Heart left ventricle (tissue), 16 donors: ENCODE measurements around the gene DOK5. TPM values are rescaled to one million over a fixed set of nuclear protein-coding genes. Genes with fewer than 3 reads are reported as not detected.
A peak's percentile ranks its signal among the peaks of the same experiment; 100 is the strongest.

Experiments used
- ATAC-seq, 4 donors: fragments of 200-7000 bp; cut with Tn5 transposase; one replicate each; pipeline ENCODE4 v1.9.1; 2020 to 2022; ENCODE audit warnings: moderate library complexity in 4 of 4, mild to moderate bottlenecking in 3 of 4, moderate number of reproducible peaks in 1 of 4
- DNase-seq, 5 donors: peaks; one replicate each; pipeline ENCODE4 v3.0.0-alpha.2; 2020
- H3K27ac ChIP-seq, 12 donors: fragments of 200-600 bp; sonication (generic) in 4 of 12; one replicate each; pipeline versions ENCODE4 v1.5.0 to v1.8.0; 2016 to 2022; ENCODE audit warnings: mild to moderate bottlenecking in 2 of 12
- H3K27me3 ChIP-seq, 9 donors: fragments of 200-600 bp; sonication (generic) in 2 of 9; one replicate each; pipeline versions ENCODE4 v1.5.1 to v1.8.0; 2016 to 2022; ENCODE audit warnings: mild to moderate bottlenecking in 3 of 9
- H3K36me3 ChIP-seq, 9 donors: fragments of 200-600 bp; sonication (generic) in 2 of 9; one replicate each; pipeline versions ENCODE4 v1.5.0 to v1.8.0; 2018 to 2022; ENCODE audit warnings: mild to moderate bottlenecking in 2 of 9
- H3K4me1 ChIP-seq, 12 donors: fragments of 200-600 bp; sonication (generic) in 4 of 12; one replicate each; pipeline versions ENCODE4 v1.5.0 to v1.8.0; 2016 to 2022; ENCODE audit warnings: mild to moderate bottlenecking in 3 of 12
- H3K4me3 ChIP-seq, 12 donors: fragments of 200-600 bp; sonication (generic) in 4 of 12; one replicate each; pipeline versions ENCODE4 v1.5.0 to v1.8.0; 2017 to 2022; ENCODE audit warnings: mild to moderate bottlenecking in 9 of 12, moderate library complexity in 4 of 12
- H3K9me3 ChIP-seq, 12 donors: fragments of 200-600 bp; sonication (generic) in 4 of 12; one replicate each; pipeline versions ENCODE4 v1.5.0 to v1.8.0; 2016 to 2022; ENCODE audit warnings: mild to moderate bottlenecking in 1 of 12
- CTCF ChIP-seq, 12 donors: fragments of 200-600 bp; sonication (generic) in 4 of 12; IDR thresholded peaks; one replicate each; pipeline versions ENCODE4 v1.5.0 to v1.8.0; 2018 to 2022; ENCODE audit warnings: antibody characterized with exemption in 12 of 12, mild to moderate bottlenecking in 5 of 12
- POLR2A ChIP-seq, 2 donors: fragments of 450-650 bp; IDR thresholded peaks; one replicate each; pipeline ENCODE4 v1.6.1; 2017; ENCODE audit warnings: antibody characterized with exemption in 2 of 2, mild to moderate bottlenecking in 2 of 2, moderate library complexity in 2 of 2
- WGBS, 4 donors: extraction: QIAGEN DNeasy Blood & Tissue Kit in 2 of 4; methylation state at CpG; one replicate each; pipeline versions ENCODE4 v1.1.5 to v1.1.7; 2013 to 2018; 5-methylcytosine and 5-hydroxymethylcytosine counted together
- intact Hi-C, 10 donors: fragments of 100-400 bp; cut with DNase I; formaldehyde crosslinking; loops; one replicate each; pipeline versions ENCODE4 v1.11.1 to v1.14.2; 2022
- polyA plus RNA-seq, 2 donors: library from polyadenylated mRNA; stranded (reverse); fragments of 200-250 nt; gene quantifications; one replicate each; pipeline ENCODE4 v1.2.3, GENCODE V29; 2013
- total RNA-seq, 9 donors: library from RNA; depleted of rRNA in 2 of 9; stranded (reverse); fragments of >200 nt in 2 of 9; fragmentation: NEBNext Ultra II Directional in 3 of 9; extraction: Animal tissue kit (Norgen Biotek cat#: 25700) in 3 of 9; gene quantifications; one replicate each; pipeline versions ENCODE4 v1.1.0 to v1.2.4, GENCODE V29; 2016 to 2023
- donor health status: ischemic (EF 13 %, LVEDD 7.1; RV severe dilation, severe dysfunction).
- donor health status: healthy with polysubstance abuse.
- donor health status: DM: no; HTN: yes; CAD: no.
- donor health status: DM: no; HTN: no; CAD: no.
- donor health status: ischemic (EF 25% LVEDD 6.9; RV normal size, moderate dysfunction).
- donor health status: ischemic (EF 25% LVEDD 5.7; RV mildly dilated, moderate dysfunction).
- donor health status: healthy.
- donor health status: DM: yes; HTN: yes; CAD: no.
- donor health status: ischemic (EF 35%, LVEDD 5.7; RV mildly dilated, moderate dysfunction).
- donor health status: nonischemic (EF 11% LVEDD 7.7; RV severe dilation, severe dysfunction).
- donor health status: DM: yes; HTN: yes; CAD: no.
- donor health status: PGD.
- donor health status: ischemic (EF 29% LVEDD 5.4; RV normal size, mild dysfunction).
- donor health status: nonischemic (EF 23%, LVEDD 6.1; RV moderate dilation, normal function).

Gene DOK5
- total and polyA plus RNA-seq, 11 donors: 3.4 to 23.5 (median 6.4) TPM

- ATAC-seq (no peak), DNase-seq (no peak)
- Histone ChIP-seq H3K27ac (peak overlapping the region in 1 of 12 donors; percentile 60), H3K36me3 (peaks cover 0 to 11% (median 4%) of the 10 kb centered on the region in 9 donors), H3K4me1 (peaks cover 0 to 3% (median 0%) of the 10 kb centered on the region in 12 donors), H3K4me3 (no peak overlapping the region), H3K9me3 (no peaks in the 10 kb centered on the region), H3K27me3 (no peaks in the 10 kb centered on the region)
- WGBS, 4 donors: 88 to 96% (median 93%) methylated on average over 4 of the region's 4 CpGs
- intact Hi-C loops: no loop called here
- TF ChIP-seq POLR2A (IDR thresholded peaks at IDR 0.05) (no peak), CTCF (IDR thresholded peaks at IDR 0.05) (no peak)
These were observed 132.8 kb downstream of the DOK5 start for GRCh38 chr20:54608039-54608745.

GRCh38 chr20:54608943-54609342 lies 133.6 kb downstream of the DOK5 start:
- Histone ChIP-seq H3K4me1 (peaks cover 0 to 3% (median 0%) of the 10 kb centered on the region in 12 donors), H3K27me3 (no peaks in the 10 kb centered on the region), H3K27ac (peak overlapping the region in 1 of 12 donors; percentile 60), H3K4me3 (no peak overlapping the region), H3K9me3 (no peaks in the 10 kb centered on the region), H3K36me3 (peaks cover 0 to 11% (median 4%) of the 10 kb centered on the region in 9 donors)
- intact Hi-C loops: no loop called here
- 95 to 97% (median 95%) methylated on average over 5 of the region's 5 CpGs for WGBS, 4 donors
- ATAC-seq: no peak
- TF ChIP-seq CTCF (IDR thresholded peaks at IDR 0.05) (no peak), POLR2A (IDR thresholded peaks at IDR 0.05) (no peak)
- no peak for DNase-seq

GRCh38 chr20:54611708-54612412 lies 136.5 kb downstream of the DOK5 start:
- ATAC-seq: no peak
- peak in 1 of 5 donors; percentile 30 for DNase-seq
- intact Hi-C loops: no loop called here
- Histone ChIP-seq H3K36me3 (peaks cover 0 to 11% (median 4%) of the 10 kb centered on the region in 9 donors), H3K4me3 (no peak overlapping the region), H3K9me3 (no peaks in the 10 kb centered on the region), H3K4me1 (peaks cover 0 to under 1% (median 0%) of the 10 kb centered on the region in 12 donors), H3K27me3 (no peaks in the 10 kb centered on the region), H3K27ac (peak overlapping the region in 1 of 12 donors; percentile 55)
- TF ChIP-seq CTCF (IDR thresholded peaks at IDR 0.05): no peak
- TF ChIP-seq POLR2A (IDR thresholded peaks at IDR 0.05): no peak
- 74 to 92% (median 83%) methylated on average over 10 of the region's 10 CpGs for WGBS, 4 donors

- Histone ChIP-seq H3K9me3 (no peaks in the 10 kb centered on the region), H3K27me3 (no peaks in the 10 kb centered on the region), H3K27ac (peak overlapping the region in 1 of 12 donors; percentile 1), H3K4me1 (peaks cover 0 to 11% (median 0%) of the 10 kb centered on the region in 12 donors), H3K36me3 (no peaks in the 10 kb centered on the region), H3K4me3 (no peak overlapping the region)
- WGBS, 4 donors: 85 to 94% (median 91%) methylated on average over 6 of the region's 6 CpGs
- DNase-seq (no peak), ATAC-seq (no peak)
- intact Hi-C loops: loop anchor here in 1 of 10 donors (5.0 kb wide), 1 partner anchor 146 kb away; no protein-coding TSS in a partner anchor
- TF ChIP-seq POLR2A (IDR thresholded peaks at IDR 0.05) (no peak), CTCF (IDR thresholded peaks at IDR 0.05) (no peak)
These were observed 143.0 kb downstream of the DOK5 start for GRCh38 chr20:54618412-54618811.
